ENCODE data around the gene HNRNPL.

- TF ChIP-seq ZFP30 (CRISPR knock-in tag; IDR thresholded peaks at IDR 0.05): no peak
- no peak for TF ChIP-seq RARB (CRISPR knock-in tag; IDR thresholded peaks at IDR 0.05)
Measured at GRCh38 chr19:38795549-38795948, 54.2 kb downstream of the HNRNPL start.

Data from SK-N-SH treated with all-trans-retinoic acid at 6 μM for 48 hours (cell line).